WTC11 (cell line): Measurements from ENCODE around the gene SLC2A11. TPM values are rescaled to one million over a fixed set of nuclear protein-coding genes. Genes with fewer than 3 reads are reported as not detected.

Experiments used
- ATAC-seq: fragments of 200-7000 bp; cut with Tn5 transposase; 2 replicates; pipeline ENCODE4 v1.10.0; 2021; ENCODE audit warnings: mild to moderate bottlenecking, moderate library complexity
- CTCF ChIA-PET: fragments of 300-600 bp; sonication (Branson Sonifier 250); formaldehyde crosslinking; loops from one replicate; lab custom pipeline; 2021; ENCODE audit warnings: antibody characterized with exemption; lab: Charles Lee
- POLR2A ChIA-PET: fragments of 350-600 bp; sonication (Branson Sonifier 250); formaldehyde crosslinking; loops from one replicate; lab custom pipeline; 2021; ENCODE audit warnings: antibody characterized with exemption; lab: Charles Lee
- DNase-seq: peaks from one replicate; pipeline ENCODE4 v3.0.0; 2021; ENCODE audit warnings: low spot score
- H3K27ac Mint-ChIP-seq: 2 replicates; pipeline ENCODE4 v1.8.0; 2021; ENCODE audit warnings: mixed read lengths
- H3K27me3 Mint-ChIP-seq: 2 replicates; pipeline ENCODE4 v1.8.0; 2021; ENCODE audit warnings: low read depth, mild to moderate bottlenecking, moderate library complexity, mixed read lengths
- H3K36me3 Mint-ChIP-seq: 2 replicates; pipeline ENCODE4 v1.8.0; 2021; ENCODE audit warnings: mixed read lengths
- H3K4me1 Mint-ChIP-seq: 2 replicates; pipeline ENCODE4 v1.8.0; 2022; ENCODE audit warnings: mixed read lengths
- H3K4me3 Mint-ChIP-seq: 2 replicates; pipeline ENCODE4 v1.8.0; 2021; ENCODE audit warnings: mild to moderate bottlenecking, moderate library complexity, mixed read lengths
- H3K9me3 Mint-ChIP-seq: 2 replicates; pipeline ENCODE4 v1.8.0; 2021; ENCODE audit warnings: mixed read lengths
- EMX1 ChIP-seq: fragments of 250-450 bp; sonication (Bioruptor Pico); IDR thresholded peaks from 2 replicates; pipeline ENCODE4 v1.8.0; 2021; ENCODE audit warnings: mild to moderate bottlenecking
- FOXP1 ChIP-seq: sonication (generic); formaldehyde crosslinking; IDR thresholded peaks from 2 replicates; pipeline ENCODE4 v1.8.0; 2022; ENCODE audit warnings: missing genetic modification reagents, mild to moderate bottlenecking, moderate library complexity, borderline replicate concordance
- GRHL2 ChIP-seq: fragments of 250-450 bp; sonication (Bioruptor Pico); IDR thresholded peaks from 2 replicates; pipeline ENCODE4 v1.8.0; 2022; ENCODE audit warnings: mild to moderate bottlenecking, moderate library complexity; ENCODE audit not compliant: insufficient replicate concordance, severe bottlenecking
- HMGA2 ChIP-seq: fragments of 250-450 bp; sonication (Bioruptor Pico); IDR thresholded peaks from 2 replicates; pipeline ENCODE4 v1.4.0; 2021; ENCODE audit warnings: mild to moderate bottlenecking, moderate library complexity
- JAZF1 ChIP-seq: fragments of 250-450 bp; sonication (Bioruptor Pico); IDR thresholded peaks from 2 replicates; pipeline ENCODE4 v1.9.0; 2021; ENCODE audit warnings: moderate library complexity, mild to moderate bottlenecking, inconsistent platforms
- MXD4 ChIP-seq: fragments of 250-450 bp; sonication (Bioruptor Pico); IDR thresholded peaks from 2 replicates; pipeline ENCODE4 v1.8.0; 2021; ENCODE audit warnings: mild to moderate bottlenecking, moderate library complexity, borderline replicate concordance
- NFYB ChIP-seq: sonication (generic); formaldehyde crosslinking; conservative IDR thresholded peaks from 2 replicates; pipeline ENCODE4 v1.8.0; 2022; ENCODE audit warnings: low read depth, missing genetic modification reagents
- SOX15 ChIP-seq: fragments of 250-450 bp; sonication (Bioruptor Pico); IDR thresholded peaks from 2 replicates; pipeline ENCODE4 v1.9.0; 2021; ENCODE audit warnings: mild to moderate bottlenecking
- ZNF138 ChIP-seq: sonication (generic); formaldehyde crosslinking; conservative IDR thresholded peaks from 2 replicates; pipeline ENCODE4 v1.8.1; 2022; ENCODE audit warnings: mild to moderate bottlenecking, moderate library complexity, missing genetic modification reagents
- ZNF232 ChIP-seq: sonication (generic); formaldehyde crosslinking; IDR thresholded peaks from 2 replicates; pipeline ENCODE4 v1.8.0; 2022; ENCODE audit warnings: mild to moderate bottlenecking, missing genetic modification reagents
- ZNF396 ChIP-seq: fragments of 250-450 bp; sonication (Bioruptor Pico); IDR thresholded peaks from 2 replicates; pipeline ENCODE4 v1.8.0; 2021; ENCODE audit warnings: mild to moderate bottlenecking, moderate library complexity, borderline replicate concordance
- ZNF416 ChIP-seq: fragments of 250-450 bp; sonication (Bioruptor Pico); IDR thresholded peaks from 2 replicates; pipeline ENCODE4 v1.9.0; 2021; ENCODE audit warnings: mild to moderate bottlenecking, inconsistent platforms
- ZNF423 ChIP-seq: fragments of 250-450 bp; sonication (Bioruptor Pico); IDR thresholded peaks from 2 replicates; pipeline ENCODE4 v2.1.2; 2022; ENCODE audit warnings: mild to moderate bottlenecking, moderate library complexity
- total RNA-seq: library from RNA; stranded (reverse); gene quantifications from 3 replicates; pipeline ENCODE4 v1.2.3, GENCODE V29; 2021
- TF ChIP-seq, protein P1 (sequence below): fragments of 250-450 bp; sonication (Bioruptor Pico); IDR thresholded peaks from 2 replicates; pipeline ENCODE4 v1.9.0; 2021; ENCODE audit warnings: mild to moderate bottlenecking
- TF ChIP-seq, protein P2 (sequence below): sonication (generic); formaldehyde crosslinking; IDR thresholded peaks from 2 replicates; pipeline ENCODE4 v1.8.1; 2022; ENCODE audit warnings: low read depth, missing genetic modification reagents, borderline replicate concordance
- TF ChIP-seq, protein P3 (sequence below): fragments of 250-450 bp; sonication (Bioruptor Pico); IDR thresholded peaks from 2 replicates; pipeline ENCODE4 v1.9.0; 2021; ENCODE audit warnings: mild to moderate bottlenecking, borderline replicate concordance
- TF ChIP-seq, protein P4 (sequence below): fragments of 250-450 bp; sonication (Bioruptor Pico); IDR thresholded peaks from 2 replicates; pipeline ENCODE4 v1.9.0; 2021; ENCODE audit warnings: moderate library complexity, mild to moderate bottlenecking, inconsistent platforms, borderline replicate concordance
- TF ChIP-seq, protein P5 (sequence below): sonication (generic); formaldehyde crosslinking; IDR thresholded peaks from 2 replicates; pipeline ENCODE4 v1.8.0; 2023; ENCODE audit warnings: missing genetic modification reagents

Gene SLC2A11
- total RNA-seq, 1 experiment from 2014 or later: 19.9 TPM

DNA sequence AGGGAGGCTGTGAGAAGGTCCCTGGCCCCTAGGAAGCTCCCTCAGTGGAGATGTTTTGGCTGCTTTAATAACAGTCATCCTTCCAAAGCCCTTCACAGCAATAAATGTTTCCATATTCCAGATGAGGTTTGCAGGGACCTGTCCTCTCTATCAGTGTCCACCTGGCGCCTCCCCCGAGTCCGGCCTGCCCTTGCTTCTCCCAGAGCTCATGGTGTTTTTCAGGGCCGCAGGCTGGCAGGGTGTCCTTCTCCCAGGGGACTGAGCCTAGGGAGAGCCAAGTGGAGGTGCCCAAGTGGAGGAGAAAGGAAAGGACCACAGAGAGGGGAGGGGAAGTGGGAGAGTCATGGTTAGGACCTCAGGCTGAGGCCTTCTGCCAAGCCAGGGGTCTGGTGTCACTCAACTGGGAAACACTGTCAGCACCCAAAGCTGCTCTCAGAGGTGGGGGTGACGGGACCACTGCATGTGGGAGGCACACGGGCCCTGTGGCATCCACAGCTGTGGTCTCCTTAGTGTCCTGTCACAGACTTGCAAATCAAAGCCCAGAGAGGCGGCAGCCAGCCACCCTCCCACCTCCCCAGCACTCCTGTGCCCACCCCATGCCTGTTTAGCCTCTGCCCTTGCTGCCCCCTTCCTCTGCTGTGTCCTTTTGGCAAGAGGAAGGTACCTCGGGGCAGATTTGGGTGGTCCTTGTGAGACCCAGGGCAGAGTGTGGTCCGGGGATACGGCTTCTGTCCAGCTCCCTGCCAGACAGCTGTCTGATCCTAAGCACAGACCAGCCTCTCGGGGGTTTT, 25.3 kb upstream of the SLC2A11 start:
- TF ChIP-seq ZNF396 (CRISPR knock-in tag) (no peak), ZNF232 (CRISPR knock-in tag) (no peak), NFYB (no peak), JAZF1 (CRISPR knock-in tag) (no peak), FOXP1 (no peak), HMGA2 (no peak), EMX1 (CRISPR knock-in tag) (no peak), ZNF416 (CRISPR knock-in tag) (no peak), GRHL2 (no peak), ZNF423 (CRISPR knock-in tag) (no peak), SOX15 (CRISPR knock-in tag) (no peak), ZNF138 (CRISPR knock-in tag) (no peak), MXD4 (CRISPR knock-in tag) (no peak)
- TF ChIP-seq, protein P1, sequence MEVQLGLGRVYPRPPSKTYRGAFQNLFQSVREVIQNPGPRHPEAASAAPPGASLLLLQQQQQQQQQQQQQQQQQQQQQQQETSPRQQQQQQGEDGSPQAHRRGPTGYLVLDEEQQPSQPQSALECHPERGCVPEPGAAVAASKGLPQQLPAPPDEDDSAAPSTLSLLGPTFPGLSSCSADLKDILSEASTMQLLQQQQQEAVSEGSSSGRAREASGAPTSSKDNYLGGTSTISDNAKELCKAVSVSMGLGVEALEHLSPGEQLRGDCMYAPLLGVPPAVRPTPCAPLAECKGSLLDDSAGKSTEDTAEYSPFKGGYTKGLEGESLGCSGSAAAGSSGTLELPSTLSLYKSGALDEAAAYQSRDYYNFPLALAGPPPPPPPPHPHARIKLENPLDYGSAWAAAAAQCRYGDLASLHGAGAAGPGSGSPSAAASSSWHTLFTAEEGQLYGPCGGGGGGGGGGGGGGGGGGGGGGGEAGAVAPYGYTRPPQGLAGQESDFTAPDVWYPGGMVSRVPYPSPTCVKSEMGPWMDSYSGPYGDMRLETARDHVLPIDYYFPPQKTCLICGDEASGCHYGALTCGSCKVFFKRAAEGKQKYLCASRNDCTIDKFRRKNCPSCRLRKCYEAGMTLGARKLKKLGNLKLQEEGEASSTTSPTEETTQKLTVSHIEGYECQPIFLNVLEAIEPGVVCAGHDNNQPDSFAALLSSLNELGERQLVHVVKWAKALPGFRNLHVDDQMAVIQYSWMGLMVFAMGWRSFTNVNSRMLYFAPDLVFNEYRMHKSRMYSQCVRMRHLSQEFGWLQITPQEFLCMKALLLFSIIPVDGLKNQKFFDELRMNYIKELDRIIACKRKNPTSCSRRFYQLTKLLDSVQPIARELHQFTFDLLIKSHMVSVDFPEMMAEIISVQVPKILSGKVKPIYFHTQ (CRISPR knock-in tag): no peak
- TF ChIP-seq, protein P2, sequence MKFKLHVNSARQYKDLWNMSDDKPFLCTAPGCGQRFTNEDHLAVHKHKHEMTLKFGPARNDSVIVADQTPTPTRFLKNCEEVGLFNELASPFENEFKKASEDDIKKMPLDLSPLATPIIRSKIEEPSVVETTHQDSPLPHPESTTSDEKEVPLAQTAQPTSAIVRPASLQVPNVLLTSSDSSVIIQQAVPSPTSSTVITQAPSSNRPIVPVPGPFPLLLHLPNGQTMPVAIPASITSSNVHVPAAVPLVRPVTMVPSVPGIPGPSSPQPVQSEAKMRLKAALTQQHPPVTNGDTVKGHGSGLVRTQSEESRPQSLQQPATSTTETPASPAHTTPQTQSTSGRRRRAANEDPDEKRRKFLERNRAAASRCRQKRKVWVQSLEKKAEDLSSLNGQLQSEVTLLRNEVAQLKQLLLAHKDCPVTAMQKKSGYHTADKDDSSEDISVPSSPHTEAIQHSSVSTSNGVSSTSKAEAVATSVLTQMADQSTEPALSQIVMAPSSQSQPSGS (CRISPR knock-in tag): no peak
- TF ChIP-seq, protein P3, sequence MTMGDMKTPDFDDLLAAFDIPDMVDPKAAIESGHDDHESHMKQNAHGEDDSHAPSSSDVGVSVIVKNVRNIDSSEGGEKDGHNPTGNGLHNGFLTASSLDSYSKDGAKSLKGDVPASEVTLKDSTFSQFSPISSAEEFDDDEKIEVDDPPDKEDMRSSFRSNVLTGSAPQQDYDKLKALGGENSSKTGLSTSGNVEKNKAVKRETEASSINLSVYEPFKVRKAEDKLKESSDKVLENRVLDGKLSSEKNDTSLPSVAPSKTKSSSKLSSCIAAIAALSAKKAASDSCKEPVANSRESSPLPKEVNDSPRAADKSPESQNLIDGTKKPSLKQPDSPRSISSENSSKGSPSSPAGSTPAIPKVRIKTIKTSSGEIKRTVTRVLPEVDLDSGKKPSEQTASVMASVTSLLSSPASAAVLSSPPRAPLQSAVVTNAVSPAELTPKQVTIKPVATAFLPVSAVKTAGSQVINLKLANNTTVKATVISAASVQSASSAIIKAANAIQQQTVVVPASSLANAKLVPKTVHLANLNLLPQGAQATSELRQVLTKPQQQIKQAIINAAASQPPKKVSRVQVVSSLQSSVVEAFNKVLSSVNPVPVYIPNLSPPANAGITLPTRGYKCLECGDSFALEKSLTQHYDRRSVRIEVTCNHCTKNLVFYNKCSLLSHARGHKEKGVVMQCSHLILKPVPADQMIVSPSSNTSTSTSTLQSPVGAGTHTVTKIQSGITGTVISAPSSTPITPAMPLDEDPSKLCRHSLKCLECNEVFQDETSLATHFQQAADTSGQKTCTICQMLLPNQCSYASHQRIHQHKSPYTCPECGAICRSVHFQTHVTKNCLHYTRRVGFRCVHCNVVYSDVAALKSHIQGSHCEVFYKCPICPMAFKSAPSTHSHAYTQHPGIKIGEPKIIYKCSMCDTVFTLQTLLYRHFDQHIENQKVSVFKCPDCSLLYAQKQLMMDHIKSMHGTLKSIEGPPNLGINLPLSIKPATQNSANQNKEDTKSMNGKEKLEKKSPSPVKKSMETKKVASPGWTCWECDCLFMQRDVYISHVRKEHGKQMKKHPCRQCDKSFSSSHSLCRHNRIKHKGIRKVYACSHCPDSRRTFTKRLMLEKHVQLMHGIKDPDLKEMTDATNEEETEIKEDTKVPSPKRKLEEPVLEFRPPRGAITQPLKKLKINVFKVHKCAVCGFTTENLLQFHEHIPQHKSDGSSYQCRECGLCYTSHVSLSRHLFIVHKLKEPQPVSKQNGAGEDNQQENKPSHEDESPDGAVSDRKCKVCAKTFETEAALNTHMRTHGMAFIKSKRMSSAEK (CRISPR knock-in tag): no peak
- TF ChIP-seq, protein P4, sequence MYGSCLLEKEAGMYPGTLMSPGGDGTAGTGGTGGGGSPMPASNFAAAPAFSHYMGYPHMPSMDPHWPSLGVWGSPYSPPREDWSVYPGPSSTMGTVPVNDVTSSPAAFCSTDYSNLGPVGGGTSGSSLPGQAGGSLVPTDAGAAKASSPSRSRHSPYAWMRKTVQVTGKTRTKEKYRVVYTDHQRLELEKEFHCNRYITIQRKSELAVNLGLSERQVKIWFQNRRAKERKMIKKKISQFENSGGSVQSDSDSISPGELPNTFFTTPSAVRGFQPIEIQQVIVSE (CRISPR knock-in tag): no peak
- TF ChIP-seq, protein P5, sequence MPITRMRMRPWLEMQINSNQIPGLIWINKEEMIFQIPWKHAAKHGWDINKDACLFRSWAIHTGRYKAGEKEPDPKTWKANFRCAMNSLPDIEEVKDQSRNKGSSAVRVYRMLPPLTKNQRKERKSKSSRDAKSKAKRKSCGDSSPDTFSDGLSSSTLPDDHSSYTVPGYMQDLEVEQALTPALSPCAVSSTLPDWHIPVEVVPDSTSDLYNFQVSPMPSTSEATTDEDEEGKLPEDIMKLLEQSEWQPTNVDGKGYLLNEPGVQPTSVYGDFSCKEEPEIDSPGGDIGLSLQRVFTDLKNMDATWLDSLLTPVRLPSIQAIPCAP (CRISPR knock-in tag): no peak
- H3K27me3 Mint-ChIP-seq: no peaks in the 10 kb centered on the region
- ATAC-seq: no peak
- H3K4me3 Mint-ChIP-seq: no peak overlapping the region
- no peak overlapping the region for H3K27ac Mint-ChIP-seq
- no peak for DNase-seq
- no peaks in the 10 kb centered on the region for H3K9me3 Mint-ChIP-seq
- POLR2A ChIA-PET: no interaction called here
- CTCF ChIA-PET: no interaction called here
- H3K4me1 Mint-ChIP-seq: peaks cover 3% of the 10 kb centered on the region
- peaks cover 30% of the 10 kb centered on the region for H3K36me3 Mint-ChIP-seq
